ENCODE measurements around the gene CDADC1. TPM values are rescaled to one million over a fixed set of nuclear protein-coding genes. Genes with fewer than 3 reads are reported as not detected.

Gene CDADC1
- total and polyA plus RNA-seq, 3 donors from 2014 or later = 18.5 to 33.2 (median 32.5) TPM

DNA sequence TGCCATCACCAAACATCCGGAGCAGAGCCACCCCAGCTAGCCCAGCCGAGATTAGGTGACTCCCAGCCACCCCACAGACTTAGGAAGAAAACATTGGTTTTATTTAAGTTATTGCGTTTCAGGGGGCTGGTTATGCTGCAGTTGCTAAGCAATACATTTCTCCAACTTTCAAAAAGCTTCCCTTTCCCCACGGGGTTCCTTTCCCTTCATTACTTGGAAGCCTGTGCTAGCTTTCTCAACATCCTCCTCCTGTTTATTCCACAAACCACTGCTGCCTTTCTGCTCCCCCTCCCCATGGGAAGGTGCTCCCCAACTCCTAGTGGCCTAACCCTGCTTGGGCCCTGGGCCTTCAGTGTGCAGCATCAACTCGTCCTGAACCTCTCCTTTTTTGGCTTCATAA, 52.6 kb downstream of the CDADC1 start:
- Histone ChIP-seq H3K4me3 (no peak overlapping the region), H3K4me1 (peaks cover 57% of the 10 kb centered on the region), H3K36me3 (ENCODE audit: low read depth, missing control alignments) (no peaks in the 10 kb centered on the region), H3K27ac (peak overlapping the region; percentile 74 to 77), H3K27me3 (no peaks in the 10 kb centered on the region), H3K9me3 (no peaks in the 10 kb centered on the region)
- TF ChIP-seq, protein P1, sequence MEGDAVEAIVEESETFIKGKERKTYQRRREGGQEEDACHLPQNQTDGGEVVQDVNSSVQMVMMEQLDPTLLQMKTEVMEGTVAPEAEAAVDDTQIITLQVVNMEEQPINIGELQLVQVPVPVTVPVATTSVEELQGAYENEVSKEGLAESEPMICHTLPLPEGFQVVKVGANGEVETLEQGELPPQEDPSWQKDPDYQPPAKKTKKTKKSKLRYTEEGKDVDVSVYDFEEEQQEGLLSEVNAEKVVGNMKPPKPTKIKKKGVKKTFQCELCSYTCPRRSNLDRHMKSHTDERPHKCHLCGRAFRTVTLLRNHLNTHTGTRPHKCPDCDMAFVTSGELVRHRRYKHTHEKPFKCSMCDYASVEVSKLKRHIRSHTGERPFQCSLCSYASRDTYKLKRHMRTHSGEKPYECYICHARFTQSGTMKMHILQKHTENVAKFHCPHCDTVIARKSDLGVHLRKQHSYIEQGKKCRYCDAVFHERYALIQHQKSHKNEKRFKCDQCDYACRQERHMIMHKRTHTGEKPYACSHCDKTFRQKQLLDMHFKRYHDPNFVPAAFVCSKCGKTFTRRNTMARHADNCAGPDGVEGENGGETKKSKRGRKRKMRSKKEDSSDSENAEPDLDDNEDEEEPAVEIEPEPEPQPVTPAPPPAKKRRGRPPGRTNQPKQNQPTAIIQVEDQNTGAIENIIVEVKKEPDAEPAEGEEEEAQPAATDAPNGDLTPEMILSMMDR (IDR thresholded peaks at IDR 0.05) = no peak
- 33 to 50% methylated on average over 5 of the region's 5 CpGs for WGBS, 2 donors
- intact Hi-C loops (cut with DNase I; ENCODE audit: low total_unique reads) = loop anchor here (5.0 kb wide), 1 partner anchor 137 kb away; no protein-coding TSS in a partner anchor
- no peak for DNase-seq

- Histone ChIP-seq H3K4me1 (peaks cover 57% of the 10 kb centered on the region), H3K9me3 (no peaks in the 10 kb centered on the region), H3K27ac (peak overlapping the region; percentile 74 to 77), H3K4me3 (no peak overlapping the region), H3K36me3 (ENCODE audit: low read depth, missing control alignments) (no peaks in the 10 kb centered on the region), H3K27me3 (no peaks in the 10 kb centered on the region)
- intact Hi-C loops (cut with DNase I; ENCODE audit: low total_unique reads) = loop anchor here (5.0 kb wide), 1 partner anchor 136 kb away; no protein-coding TSS in a partner anchor
- TF ChIP-seq, protein P1 (IDR thresholded peaks at IDR 0.05) = peak; percentile 81 to 93 (median 85)
- no peak for TF ChIP-seq POLR2A (IDR thresholded peaks at IDR 0.05)
- DNase-seq = peak; percentile 66
- WGBS, 2 donors = 44 to 48% methylated on average over 16 to 20 of the region's 20 CpGs
Observed at GRCh38 chr13:49300739-49301589, 53.2 kb downstream of the CDADC1 start.

GRCh38 chr13:49302222-49302621, 54.5 kb downstream of the CDADC1 start:
- DNase-seq = no peak
- peak overlapping the region; percentile 10 to 74 for H3K27ac ChIP-seq
- no peak overlapping the region for H3K4me3 ChIP-seq
- WGBS, 2 donors = 62 to 67% methylated on average over 7 of the region's 7 CpGs
- TF ChIP-seq, protein P1 (IDR thresholded peaks at IDR 0.05) = no peak
- no peak for TF ChIP-seq POLR2A (IDR thresholded peaks at IDR 0.05)
- intact Hi-C loops (cut with DNase I; ENCODE audit: low total_unique reads) = loop anchor here (5.0 kb wide), 1 partner anchor 135 kb away; no protein-coding TSS in a partner anchor
- H3K4me1 ChIP-seq = peaks cover 59% of the 10 kb centered on the region
- no peaks in the 10 kb centered on the region for H3K9me3 ChIP-seq
- H3K36me3 ChIP-seq (ENCODE audit: low read depth, missing control alignments) = no peaks in the 10 kb centered on the region
- no peaks in the 10 kb centered on the region for H3K27me3 ChIP-seq

- TF ChIP-seq, protein P1 (IDR thresholded peaks at IDR 0.05) = no peak
- TF ChIP-seq POLR2A (IDR thresholded peaks at IDR 0.05) = no peak
- WGBS, 2 donors = 83 to 85% methylated on average over 9 of the region's 9 CpGs
- intact Hi-C loops (cut with DNase I; ENCODE audit: low total_unique reads) = loop anchor here (5.0 kb wide), 1 partner anchor 134 kb away; no protein-coding TSS in a partner anchor
- no peaks in the 10 kb centered on the region for H3K36me3 ChIP-seq (ENCODE audit: low read depth, missing control alignments)
- peaks cover 62% of the 10 kb centered on the region for H3K4me1 ChIP-seq
- no peaks in the 10 kb centered on the region for H3K27me3 ChIP-seq
- H3K4me3 ChIP-seq = no peak overlapping the region
- H3K27ac ChIP-seq = peak overlapping the region; percentile 46 to 74
- DNase-seq = no peak
- no peaks in the 10 kb centered on the region for H3K9me3 ChIP-seq
Observed at GRCh38 chr13:49302817-49303216, 55.1 kb downstream of the CDADC1 start.
